ENCODE data around the gene RPS15. TPM values are rescaled to one million over a fixed set of nuclear protein-coding genes. Genes with fewer than 3 reads are reported as not detected.

Gene RPS15
- total and polyA plus RNA-seq, 2 donors from 2014 or later, result 893 to 1,823 TPM

- Histone ChIP-seq H3K27ac (ENCODE audit: low read depth in 2 of 2, low read length in 2 of 2) (no peak overlapping the region), H3K4me3 (ENCODE audit: low read length in 3 of 3) (no peak overlapping the region), H3K9ac (ENCODE audit: low read length in 3 of 3) (no peak overlapping the region), H3K4me1 (ENCODE audit: control insufficient read depth in 2 of 3, insufficient read depth in 2 of 3, low read depth in 1 of 3, low read length in 3 of 3) (no peaks in the 10 kb centered on the region), H3K9me3 (ENCODE audit: control insufficient read depth in 2 of 3, insufficient read depth in 1 of 3, low read length in 3 of 3) (no peaks in the 10 kb centered on the region), H3K27me3 (ENCODE audit: control insufficient read depth, insufficient read depth, low read length) (peaks cover 10% of the 10 kb centered on the region), H3K36me3 (ENCODE audit: control insufficient read depth in 2 of 3, insufficient read depth in 3 of 3, low read length in 3 of 3) (no peaks in the 10 kb centered on the region)
- FAIRE-seq (no peak), DNase-seq (no peak)
- TF ChIP-seq, protein P1, sequence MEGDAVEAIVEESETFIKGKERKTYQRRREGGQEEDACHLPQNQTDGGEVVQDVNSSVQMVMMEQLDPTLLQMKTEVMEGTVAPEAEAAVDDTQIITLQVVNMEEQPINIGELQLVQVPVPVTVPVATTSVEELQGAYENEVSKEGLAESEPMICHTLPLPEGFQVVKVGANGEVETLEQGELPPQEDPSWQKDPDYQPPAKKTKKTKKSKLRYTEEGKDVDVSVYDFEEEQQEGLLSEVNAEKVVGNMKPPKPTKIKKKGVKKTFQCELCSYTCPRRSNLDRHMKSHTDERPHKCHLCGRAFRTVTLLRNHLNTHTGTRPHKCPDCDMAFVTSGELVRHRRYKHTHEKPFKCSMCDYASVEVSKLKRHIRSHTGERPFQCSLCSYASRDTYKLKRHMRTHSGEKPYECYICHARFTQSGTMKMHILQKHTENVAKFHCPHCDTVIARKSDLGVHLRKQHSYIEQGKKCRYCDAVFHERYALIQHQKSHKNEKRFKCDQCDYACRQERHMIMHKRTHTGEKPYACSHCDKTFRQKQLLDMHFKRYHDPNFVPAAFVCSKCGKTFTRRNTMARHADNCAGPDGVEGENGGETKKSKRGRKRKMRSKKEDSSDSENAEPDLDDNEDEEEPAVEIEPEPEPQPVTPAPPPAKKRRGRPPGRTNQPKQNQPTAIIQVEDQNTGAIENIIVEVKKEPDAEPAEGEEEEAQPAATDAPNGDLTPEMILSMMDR (IDR thresholded peaks at IDR 0.05; ENCODE audit: borderline replicate concordance, extremely low read depth, insufficient read depth), result no peak
- intact Hi-C loops (cut with DNase I), result no loop called here
These were observed 19.7 kb downstream of the RPS15 start for GRCh38 chr19:1457892-1458291.

GRCh38 chr19:1459479-1459878 is 21.3 kb downstream of the RPS15 start:
- Histone ChIP-seq H3K4me3 (ENCODE audit: low read length in 3 of 3) (no peak overlapping the region), H3K27ac (ENCODE audit: low read depth in 2 of 2, low read length in 2 of 2) (no peak overlapping the region), H3K27me3 (ENCODE audit: control insufficient read depth, insufficient read depth, low read length) (peaks cover 11% of the 10 kb centered on the region), H3K4me1 (ENCODE audit: control insufficient read depth in 2 of 3, insufficient read depth in 2 of 3, low read depth in 1 of 3, low read length in 3 of 3) (no peaks in the 10 kb centered on the region), H3K9ac (ENCODE audit: low read length in 3 of 3) (no peak overlapping the region), H3K36me3 (ENCODE audit: control insufficient read depth in 2 of 3, insufficient read depth in 3 of 3, low read length in 3 of 3) (no peaks in the 10 kb centered on the region), H3K9me3 (ENCODE audit: control insufficient read depth in 2 of 3, insufficient read depth in 1 of 3, low read length in 3 of 3) (no peaks in the 10 kb centered on the region)
- DNase-seq (no peak), FAIRE-seq (no peak)
- intact Hi-C loops (cut with DNase I), result no loop called here
- TF ChIP-seq, protein P1 (IDR thresholded peaks at IDR 0.05; ENCODE audit: borderline replicate concordance, extremely low read depth, insufficient read depth), result no peak

DNA sequence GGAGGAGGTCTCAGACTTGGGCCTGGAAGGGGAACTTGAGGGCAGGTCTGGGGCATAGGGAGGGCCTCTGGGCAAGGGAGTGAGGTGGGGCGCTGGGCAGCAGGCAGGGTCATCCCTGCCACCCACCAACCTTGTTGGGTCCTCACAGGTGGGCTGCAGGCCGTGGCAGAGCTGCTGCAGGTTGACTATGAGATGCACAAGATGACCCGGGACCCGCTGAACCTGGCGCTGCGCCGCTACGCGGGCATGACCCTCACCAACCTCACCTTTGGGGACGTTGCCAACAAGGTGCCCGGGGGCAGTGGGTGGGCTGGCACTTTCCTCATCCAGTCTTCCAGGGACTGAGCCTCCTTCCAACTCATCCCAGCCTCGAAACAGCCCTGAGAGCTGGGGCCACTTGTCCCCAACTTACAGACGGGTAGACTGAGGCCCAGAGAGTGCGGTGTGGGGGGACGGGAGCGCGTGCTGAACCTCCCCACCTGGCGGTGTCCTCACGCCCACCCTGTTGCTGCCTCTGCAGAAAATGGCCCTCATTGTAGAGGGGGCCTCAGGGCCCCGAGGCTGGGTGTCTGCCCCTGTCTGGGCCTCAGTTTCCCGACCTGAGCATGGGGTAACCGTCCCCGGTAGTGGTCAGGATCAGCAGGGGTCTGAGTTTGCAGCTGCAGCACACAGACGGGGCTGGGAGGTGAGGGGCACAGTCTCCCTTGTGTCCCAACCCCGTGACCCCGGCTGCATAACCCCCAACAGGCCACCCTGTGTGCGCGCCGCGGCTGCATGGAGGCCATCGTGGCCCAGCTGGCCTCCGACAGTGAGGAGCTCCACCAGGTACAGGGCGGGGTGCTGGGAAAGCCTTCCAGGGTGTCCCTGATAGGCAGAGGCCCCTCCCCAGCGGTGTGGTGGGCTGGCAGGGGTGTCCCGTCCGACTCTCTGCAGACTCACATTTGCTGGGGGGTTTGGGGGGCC is 22.1 kb downstream of the RPS15 start:
- no peak overlapping the region for H3K9ac ChIP-seq (ENCODE audit: low read length in 3 of 3)
- H3K27ac ChIP-seq (ENCODE audit: low read depth in 2 of 2, low read length in 2 of 2), result no peak overlapping the region
- H3K36me3 ChIP-seq (ENCODE audit: control insufficient read depth in 2 of 3, insufficient read depth in 3 of 3, low read length in 3 of 3), result no peaks in the 10 kb centered on the region
- intact Hi-C loops (cut with DNase I), result no loop called here
- FAIRE-seq (no peak), DNase-seq (no peak)
- no peaks in the 10 kb centered on the region for H3K4me1 ChIP-seq (ENCODE audit: control insufficient read depth in 2 of 3, insufficient read depth in 2 of 3, low read depth in 1 of 3, low read length in 3 of 3)
- peaks cover 13% of the 10 kb centered on the region for H3K27me3 ChIP-seq (ENCODE audit: control insufficient read depth, insufficient read depth, low read length)
- H3K9me3 ChIP-seq (ENCODE audit: control insufficient read depth in 2 of 3, insufficient read depth in 1 of 3, low read length in 3 of 3), result no peaks in the 10 kb centered on the region
- TF ChIP-seq, protein P1 (IDR thresholded peaks at IDR 0.05; ENCODE audit: borderline replicate concordance, extremely low read depth, insufficient read depth), result no peak
- H3K4me3 ChIP-seq (ENCODE audit: low read length in 3 of 3), result no peak overlapping the region
